Measurements from ENCODE around the gene BRD7. TPM values are rescaled to one million over a fixed set of nuclear protein-coding genes. Genes with fewer than 3 reads are reported as not detected.

The BRD7 gene
- total and polyA plus RNA-seq, 4 donors = 37.7 to 90.2 (median 58.8) TPM

DNA sequence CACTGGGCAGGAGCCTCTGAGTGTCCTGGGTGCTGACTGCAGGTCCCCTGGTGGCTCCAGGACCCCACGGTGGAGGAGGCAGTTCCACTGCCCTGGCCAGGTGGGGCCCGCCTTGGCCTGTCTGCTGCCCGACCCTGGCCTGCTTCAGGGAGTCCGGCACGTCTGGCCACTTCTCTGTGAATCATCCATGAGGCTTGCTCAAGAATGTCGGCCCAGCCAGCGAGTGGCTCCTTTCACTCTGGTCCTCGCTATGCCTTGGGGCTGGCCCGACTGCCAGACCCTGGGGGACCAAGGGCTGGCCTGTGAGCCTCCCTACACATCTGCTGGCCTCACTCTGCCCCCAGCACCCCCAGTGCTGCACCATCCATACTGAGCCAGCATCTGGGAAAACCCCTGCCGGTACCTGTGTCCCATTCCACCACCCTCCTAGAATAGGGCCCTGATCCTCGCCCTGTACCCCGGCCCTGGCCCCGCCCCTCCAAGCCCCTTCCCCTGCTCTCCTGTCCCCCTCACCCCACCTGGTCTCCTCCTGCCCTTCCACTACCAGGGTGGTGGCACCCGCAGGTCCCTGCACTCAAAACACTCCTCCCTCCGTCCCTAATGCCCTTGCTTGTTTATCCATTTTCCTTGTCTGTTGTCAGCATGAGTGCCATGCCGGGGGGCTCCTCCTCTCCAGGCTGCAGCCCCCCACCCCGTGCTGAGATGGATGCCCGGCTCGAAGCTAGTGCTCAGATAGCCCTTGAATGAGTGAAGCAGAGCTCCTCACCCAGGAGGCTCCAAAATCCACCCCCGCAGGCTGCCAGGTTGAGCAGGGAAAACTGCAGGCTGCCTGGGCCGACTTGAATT, 66.9 kb downstream of the BRD7 start:
- no peaks in the 10 kb centered on the region for H3K4me1 ChIP-seq (ENCODE audit: control insufficient read depth in 1 of 2, insufficient read depth in 2 of 2, low read length in 2 of 2)
- intact Hi-C loops (cut with DNase I) = no loop called here
- 80 to 82% methylated on average over 19 to 21 of the region's 21 CpGs for WGBS, 2 donors
- H3K27ac ChIP-seq (ENCODE audit: low read depth in 1 of 2, low read length in 2 of 2) = no peak overlapping the region
- H3K9me3 ChIP-seq (ENCODE audit: control insufficient read depth, low read length) = no peaks in the 10 kb centered on the region
- no peaks in the 10 kb centered on the region for H3K27me3 ChIP-seq (ENCODE audit: control insufficient read depth in 1 of 2, insufficient read depth in 2 of 2, low read length in 1 of 2)
- H3K4me3 ChIP-seq (ENCODE audit: low read length in 2 of 2) = no peak overlapping the region
- DNase-seq = peak; percentile 70 to 82
- no peaks in the 10 kb centered on the region for H3K36me3 ChIP-seq (ENCODE audit: control insufficient read depth in 1 of 2, insufficient read depth in 2 of 2, low read length in 1 of 2)
- ATAC-seq (ENCODE audit: low FRiP score) = peak; percentile 27

DNA sequence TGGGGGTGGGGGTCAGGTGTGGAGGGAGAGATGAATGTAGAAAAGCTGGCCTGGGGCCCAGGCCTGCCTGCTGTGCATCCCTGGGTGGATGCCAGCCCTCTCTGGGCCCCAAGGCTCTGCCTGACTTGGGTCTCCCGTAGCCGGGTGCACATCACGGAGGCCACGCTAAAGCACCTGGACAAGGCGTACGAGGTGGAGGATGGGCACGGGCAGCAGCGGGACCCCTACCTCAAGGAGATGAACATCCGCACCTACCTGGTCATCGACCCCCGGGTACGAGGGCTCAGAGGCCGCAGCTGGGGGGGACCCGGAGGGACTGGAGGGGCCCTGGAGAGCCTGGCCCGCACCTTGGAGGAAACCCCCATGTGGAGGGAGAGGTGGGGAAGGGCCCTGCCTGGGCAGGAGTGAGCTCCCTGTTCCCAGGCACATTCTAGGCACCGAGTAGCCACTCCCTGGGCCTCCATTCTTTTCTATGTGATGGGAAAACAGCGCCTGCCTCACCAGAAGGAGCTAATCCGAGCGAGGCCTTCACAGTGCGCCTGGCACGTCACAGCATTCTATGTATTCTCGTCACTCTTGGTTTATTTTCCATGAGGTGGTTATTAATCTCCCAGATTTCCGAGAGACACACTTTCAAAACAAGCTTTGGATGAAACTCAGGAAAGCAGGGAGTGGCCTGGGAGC, 67.7 kb downstream of the BRD7 start:
- Histone ChIP-seq H3K27me3 (ENCODE audit: control insufficient read depth in 1 of 2, insufficient read depth in 2 of 2, low read length in 1 of 2) (no peaks in the 10 kb centered on the region), H3K4me3 (ENCODE audit: low read length in 2 of 2) (no peak overlapping the region), H3K4me1 (ENCODE audit: control insufficient read depth in 1 of 2, insufficient read depth in 2 of 2, low read length in 2 of 2) (no peaks in the 10 kb centered on the region), H3K36me3 (ENCODE audit: control insufficient read depth in 1 of 2, insufficient read depth in 2 of 2, low read length in 1 of 2) (no peaks in the 10 kb centered on the region), H3K9me3 (ENCODE audit: control insufficient read depth, low read length) (no peaks in the 10 kb centered on the region), H3K27ac (ENCODE audit: low read depth in 1 of 2, low read length in 2 of 2) (no peak overlapping the region)
- 87 to 91% methylated on average over 23 of the region's 23 CpGs for WGBS, 2 donors
- ATAC-seq (ENCODE audit: low FRiP score) = no peak
- intact Hi-C loops (cut with DNase I) = no loop called here
- DNase-seq = peak; percentile 44 to 66

DNA sequence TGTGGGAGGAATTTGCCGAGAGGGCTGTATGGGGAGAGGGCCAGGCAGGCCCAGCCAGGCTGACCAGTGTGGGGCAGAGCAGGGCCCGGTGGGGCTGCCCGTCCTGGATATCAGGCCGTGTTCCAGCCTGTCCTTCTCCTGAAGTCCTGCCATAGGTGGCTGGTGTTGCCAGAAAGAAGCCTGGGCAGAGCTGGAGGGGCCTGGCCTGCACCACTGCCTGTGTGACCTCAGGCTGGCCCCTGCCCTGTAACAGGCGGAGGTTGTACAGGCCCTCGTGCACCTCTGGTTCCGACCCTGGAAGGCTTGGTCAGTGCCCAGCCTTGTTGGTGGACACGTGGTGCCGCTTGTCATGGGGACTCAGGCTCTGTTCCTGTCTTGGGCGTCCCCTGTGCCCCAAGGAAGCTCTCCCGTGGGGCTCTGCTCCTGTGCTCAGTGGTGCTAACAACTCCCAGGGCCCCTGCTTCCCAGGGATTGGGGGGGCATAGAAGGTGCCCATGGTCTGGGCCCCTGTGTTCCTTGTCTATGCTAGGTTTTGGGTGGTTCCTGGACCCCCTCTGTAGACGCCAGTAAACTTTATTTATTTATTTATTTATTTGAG, 69.2 kb downstream of the BRD7 start:
- ATAC-seq (ENCODE audit: low FRiP score) = no peak
- intact Hi-C loops (cut with DNase I) = no loop called here
- Histone ChIP-seq H3K9me3 (ENCODE audit: control insufficient read depth, low read length) (no peaks in the 10 kb centered on the region), H3K4me3 (ENCODE audit: low read length in 2 of 2) (no peak overlapping the region), H3K27ac (ENCODE audit: low read depth in 1 of 2, low read length in 2 of 2) (no peak overlapping the region), H3K36me3 (ENCODE audit: control insufficient read depth in 1 of 2, insufficient read depth in 2 of 2, low read length in 1 of 2) (no peaks in the 10 kb centered on the region), H3K27me3 (ENCODE audit: control insufficient read depth in 1 of 2, insufficient read depth in 2 of 2, low read length in 1 of 2) (no peaks in the 10 kb centered on the region), H3K4me1 (ENCODE audit: control insufficient read depth in 1 of 2, insufficient read depth in 2 of 2, low read length in 2 of 2) (no peaks in the 10 kb centered on the region)
- DNase-seq = peak; percentile 42 to 62
- 86 to 90% methylated on average over 12 of the region's 12 CpGs for WGBS, 2 donors

DNA sequence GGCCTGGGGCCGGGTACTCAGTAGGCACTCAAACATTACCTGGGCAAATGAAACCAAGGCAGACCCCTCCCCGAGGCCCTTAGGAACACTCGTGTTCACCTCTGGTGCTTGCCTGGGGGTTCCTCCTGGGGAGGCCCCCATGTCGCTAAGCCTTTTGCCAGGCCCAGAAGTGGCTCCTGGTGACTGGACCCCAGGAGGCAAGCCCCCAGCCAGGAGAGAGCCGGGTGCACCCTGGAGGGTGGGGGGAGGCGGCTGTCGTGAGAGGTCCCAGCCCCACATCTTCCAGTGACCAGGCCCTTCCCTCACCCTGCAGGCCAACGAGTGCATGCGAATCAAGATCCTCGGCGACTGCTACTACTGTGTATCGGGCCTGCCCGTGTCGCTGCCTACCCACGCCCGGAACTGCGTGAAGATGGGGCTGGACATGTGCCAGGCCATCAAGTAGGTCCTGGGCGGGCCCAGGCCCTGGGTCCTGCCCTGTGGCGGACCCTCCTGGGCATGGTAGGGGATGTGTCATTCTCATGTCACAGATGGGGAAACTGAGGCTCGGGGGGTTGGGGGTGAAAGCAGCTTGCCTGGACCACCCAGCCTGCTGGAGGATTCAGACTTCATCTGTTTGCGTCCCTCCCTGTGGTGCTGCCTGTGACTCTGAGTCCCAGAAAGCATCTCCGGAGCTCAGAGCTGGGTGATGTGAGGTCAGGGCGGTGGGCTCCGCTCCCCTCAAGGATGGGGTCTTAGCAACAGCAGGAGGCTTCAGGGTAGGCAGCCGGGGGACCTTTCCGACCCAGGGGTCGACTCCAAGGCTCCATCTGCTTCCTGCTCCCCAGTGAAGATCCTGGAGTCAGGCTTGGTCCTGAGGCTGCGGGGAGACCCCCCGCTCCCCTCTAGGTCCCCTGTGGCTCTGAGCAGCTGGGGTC, 69.9 kb downstream of the BRD7 start:
- Histone ChIP-seq H3K27me3 (ENCODE audit: control insufficient read depth in 1 of 2, insufficient read depth in 2 of 2, low read length in 1 of 2) (no peaks in the 10 kb centered on the region), H3K27ac (ENCODE audit: low read depth in 1 of 2, low read length in 2 of 2) (no peak overlapping the region), H3K4me1 (ENCODE audit: control insufficient read depth in 1 of 2, insufficient read depth in 2 of 2, low read length in 2 of 2) (no peaks in the 10 kb centered on the region), H3K9me3 (ENCODE audit: control insufficient read depth, low read length) (no peaks in the 10 kb centered on the region), H3K36me3 (ENCODE audit: control insufficient read depth in 1 of 2, insufficient read depth in 2 of 2, low read length in 1 of 2) (no peaks in the 10 kb centered on the region), H3K4me3 (ENCODE audit: low read length in 2 of 2) (no peak overlapping the region)
- WGBS, 2 donors = 89 to 91% methylated on average over 29 of the region's 29 CpGs
- intact Hi-C loops (cut with DNase I) = no loop called here
- DNase-seq = peak; percentile 39 to 66
- no peak for ATAC-seq (ENCODE audit: low FRiP score)

DNA sequence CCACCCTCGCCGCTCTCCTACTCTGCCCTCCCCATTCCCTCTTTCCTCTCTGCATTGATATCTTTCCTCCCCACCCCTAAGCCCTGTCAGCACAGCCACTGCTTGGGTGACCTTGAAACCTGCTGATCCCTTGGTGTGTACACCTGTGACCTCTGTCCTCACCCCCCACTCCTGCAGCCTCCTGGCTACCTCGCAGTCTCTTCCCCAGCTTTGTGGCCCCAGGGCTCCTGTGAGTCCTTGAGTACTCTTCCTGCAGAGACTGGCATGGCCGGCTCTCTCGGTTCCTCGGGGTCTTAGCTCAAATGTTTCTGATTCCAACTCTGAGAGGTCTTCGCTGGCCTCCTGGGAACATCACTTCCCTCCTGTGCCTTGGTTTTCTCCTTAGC, 70.7 kb downstream of the BRD7 start:
- H3K27ac ChIP-seq (ENCODE audit: low read depth in 1 of 2, low read length in 2 of 2) = no peak overlapping the region
- H3K4me1 ChIP-seq (ENCODE audit: control insufficient read depth in 1 of 2, insufficient read depth in 2 of 2, low read length in 2 of 2) = no peaks in the 10 kb centered on the region
- DNase-seq (peak in 1 of 2 donors; percentile 20), ATAC-seq (ENCODE audit: low FRiP score) (no peak)
- no peaks in the 10 kb centered on the region for H3K27me3 ChIP-seq (ENCODE audit: control insufficient read depth in 1 of 2, insufficient read depth in 2 of 2, low read length in 1 of 2)
- no peaks in the 10 kb centered on the region for H3K9me3 ChIP-seq (ENCODE audit: control insufficient read depth, low read length)
- WGBS, 2 donors = 96 to 97% methylated on average over 5 to 7 of the region's 7 CpGs
- H3K4me3 ChIP-seq (ENCODE audit: low read length in 2 of 2) = no peak overlapping the region
- intact Hi-C loops (cut with DNase I) = no loop called here
- H3K36me3 ChIP-seq (ENCODE audit: control insufficient read depth in 1 of 2, insufficient read depth in 2 of 2, low read length in 1 of 2) = no peaks in the 10 kb centered on the region

DNA sequence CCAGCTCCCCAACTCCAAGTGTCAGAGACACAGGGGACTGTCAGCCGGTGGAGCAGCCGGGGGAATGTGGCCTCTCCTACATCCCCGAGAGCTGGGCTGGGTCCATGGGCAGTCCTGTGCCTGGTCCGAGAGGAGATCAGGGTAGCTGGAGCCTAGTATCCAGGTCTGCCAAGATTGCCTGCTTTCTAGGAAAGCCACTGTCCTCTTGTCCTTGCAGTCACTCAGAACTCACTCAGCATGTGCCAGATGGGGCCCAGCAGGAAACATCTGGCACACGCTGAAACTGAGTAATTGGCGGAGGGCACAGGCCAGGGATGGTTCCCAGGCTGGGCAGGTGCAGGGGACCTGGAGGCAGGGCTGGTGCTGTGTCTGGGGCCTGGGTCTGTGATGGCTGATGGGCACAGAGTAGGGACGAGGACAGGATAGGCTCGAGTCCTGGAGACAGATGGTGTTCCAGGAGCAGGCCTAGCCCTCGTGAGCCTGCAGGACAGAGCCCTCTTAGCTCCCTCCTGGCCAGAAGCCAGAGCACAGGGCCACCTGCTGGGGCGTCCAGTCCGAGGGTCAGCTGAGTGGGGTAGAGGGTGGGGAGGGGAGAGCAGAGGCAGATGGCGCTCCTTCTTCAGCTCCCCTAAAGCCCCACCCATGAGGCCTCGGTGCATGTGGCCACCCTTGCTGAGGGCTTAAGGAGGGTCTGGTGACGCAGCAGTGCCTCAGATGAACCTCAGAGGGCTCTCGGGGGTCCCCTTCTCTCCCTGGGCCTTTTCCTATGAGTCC, 71.3 kb downstream of the BRD7 start:
- intact Hi-C loops (cut with DNase I) = no loop called here
- H3K4me1 ChIP-seq (ENCODE audit: control insufficient read depth in 1 of 2, insufficient read depth in 2 of 2, low read length in 2 of 2) = no peaks in the 10 kb centered on the region
- no peaks in the 10 kb centered on the region for H3K27me3 ChIP-seq (ENCODE audit: control insufficient read depth in 1 of 2, insufficient read depth in 2 of 2, low read length in 1 of 2)
- 77 to 81% methylated on average over 13 to 15 of the region's 15 CpGs for WGBS, 2 donors
- no peak overlapping the region for H3K4me3 ChIP-seq (ENCODE audit: low read length in 2 of 2)
- no peaks in the 10 kb centered on the region for H3K36me3 ChIP-seq (ENCODE audit: control insufficient read depth in 1 of 2, insufficient read depth in 2 of 2, low read length in 1 of 2)
- DNase-seq (peak; percentile 34 to 61), ATAC-seq (ENCODE audit: low FRiP score) (no peak)
- H3K27ac ChIP-seq (ENCODE audit: low read depth in 1 of 2, low read length in 2 of 2) = no peak overlapping the region
- no peaks in the 10 kb centered on the region for H3K9me3 ChIP-seq (ENCODE audit: control insufficient read depth, low read length)

DNA sequence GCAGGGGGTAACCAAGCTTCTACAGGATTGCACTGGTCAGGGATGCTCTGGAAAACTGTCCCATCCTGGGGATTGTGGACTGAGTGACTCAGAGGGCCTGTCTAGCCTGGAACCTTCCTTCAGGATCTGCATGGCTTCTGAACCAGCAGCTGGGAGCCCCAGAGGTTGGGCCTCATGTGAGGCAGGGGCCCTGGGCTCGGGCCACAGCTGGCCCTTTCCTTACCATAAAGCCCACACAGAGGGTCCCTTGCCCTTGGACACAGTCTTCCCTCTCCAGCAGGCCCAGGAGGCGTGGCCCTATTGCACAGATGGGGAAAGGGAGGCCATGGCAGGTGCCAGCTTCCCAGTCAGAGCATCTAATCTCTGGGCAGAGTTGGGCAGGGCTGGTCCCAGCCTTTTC, 72.0 kb downstream of the BRD7 start:
- DNase-seq (peak; percentile 37 to 40), ATAC-seq (ENCODE audit: low FRiP score) (no peak)
- intact Hi-C loops (cut with DNase I) = no loop called here
- Histone ChIP-seq H3K4me3 (ENCODE audit: low read length in 2 of 2) (no peak overlapping the region), H3K27me3 (ENCODE audit: control insufficient read depth in 1 of 2, insufficient read depth in 2 of 2, low read length in 1 of 2) (no peaks in the 10 kb centered on the region), H3K9me3 (ENCODE audit: control insufficient read depth, low read length) (no peaks in the 10 kb centered on the region), H3K4me1 (ENCODE audit: control insufficient read depth in 1 of 2, insufficient read depth in 2 of 2, low read length in 2 of 2) (no peaks in the 10 kb centered on the region), H3K36me3 (ENCODE audit: control insufficient read depth in 1 of 2, insufficient read depth in 2 of 2, low read length in 1 of 2) (no peaks in the 10 kb centered on the region), H3K27ac (ENCODE audit: low read depth in 1 of 2, low read length in 2 of 2) (no peak overlapping the region)
- 86 to 92% methylated on average over 2 of the region's 2 CpGs for WGBS, 2 donors
